Measurements from ENCODE around the gene CALHM4.

GRCh38 chr6:116536216-116536621, 17.3 kb upstream of the CALHM4 start:
- no peak for TF ChIP-seq POLR2A (IDR thresholded peaks at IDR 0.05; ENCODE audit: low read depth)
- TF ChIP-seq, protein P1, sequence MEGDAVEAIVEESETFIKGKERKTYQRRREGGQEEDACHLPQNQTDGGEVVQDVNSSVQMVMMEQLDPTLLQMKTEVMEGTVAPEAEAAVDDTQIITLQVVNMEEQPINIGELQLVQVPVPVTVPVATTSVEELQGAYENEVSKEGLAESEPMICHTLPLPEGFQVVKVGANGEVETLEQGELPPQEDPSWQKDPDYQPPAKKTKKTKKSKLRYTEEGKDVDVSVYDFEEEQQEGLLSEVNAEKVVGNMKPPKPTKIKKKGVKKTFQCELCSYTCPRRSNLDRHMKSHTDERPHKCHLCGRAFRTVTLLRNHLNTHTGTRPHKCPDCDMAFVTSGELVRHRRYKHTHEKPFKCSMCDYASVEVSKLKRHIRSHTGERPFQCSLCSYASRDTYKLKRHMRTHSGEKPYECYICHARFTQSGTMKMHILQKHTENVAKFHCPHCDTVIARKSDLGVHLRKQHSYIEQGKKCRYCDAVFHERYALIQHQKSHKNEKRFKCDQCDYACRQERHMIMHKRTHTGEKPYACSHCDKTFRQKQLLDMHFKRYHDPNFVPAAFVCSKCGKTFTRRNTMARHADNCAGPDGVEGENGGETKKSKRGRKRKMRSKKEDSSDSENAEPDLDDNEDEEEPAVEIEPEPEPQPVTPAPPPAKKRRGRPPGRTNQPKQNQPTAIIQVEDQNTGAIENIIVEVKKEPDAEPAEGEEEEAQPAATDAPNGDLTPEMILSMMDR (IDR thresholded peaks at IDR 0.05), result peak; percentile 59 to 80 (median 69)
- TF ChIP-seq POLR2AphosphoS5 (IDR thresholded peaks at IDR 0.05), result no peak
- TF ChIP-seq EP300 (IDR thresholded peaks at IDR 0.05), result no peak

All from esophagus muscularis mucosa (tissue), 4 donors.